PFSK-1 (cell line): ENCODE data around the gene SUSD6. TPM values are rescaled to one million over a fixed set of nuclear protein-coding genes. Genes with fewer than 3 reads are reported as not detected.

Source experiments
- FOXP2 ChIP-seq: optimal IDR thresholded peaks from 2 replicates; pipeline ENCODE3; 2011; ENCODE audit warnings: borderline replicate concordance, control low read depth, inconsistent platforms; ENCODE audit not compliant: insufficient read depth; ENCODE audit errors: extremely low read length, extremely low read depth
- POLR2AphosphoS5 ChIP-seq: IDR thresholded peaks from 2 replicates; pipeline ENCODE4 v1.6.1; 2012; ENCODE audit warnings: low read depth, mild to moderate bottlenecking, control low read depth, low read length, moderate library complexity
- SIN3A ChIP-seq: IDR thresholded peaks from 2 replicates; pipeline ENCODE4 v1.6.1; 2012; ENCODE audit warnings: mild to moderate bottlenecking, low read length, moderate library complexity, borderline replicate concordance; ENCODE audit not compliant: insufficient read depth
- TAF1 ChIP-seq: IDR thresholded peaks from 2 replicates; pipeline ENCODE4 v1.6.1; 2012; ENCODE audit warnings: low read length, control low read depth, borderline replicate concordance; ENCODE audit not compliant: insufficient read depth
- polyA plus RNA-seq: library from polyadenylated mRNA; unstranded; fragments of >200 nt; gene quantifications from one replicate; pipeline ENCODE4 v1.2.1, GENCODE V29; 2012; ENCODE audit warnings: low read depth, missing spikeins; ENCODE audit not compliant: insufficient read length
- TF ChIP-seq, protein P1 (sequence below), 2 experiments: IDR thresholded peaks; 2 replicates each; pipeline versions ENCODE4 v1.6.1 to v1.8.0; 2011 to 2012; ENCODE audit warnings: low read depth in 2 of 2, low read length in 2 of 2, control low read depth in 1 of 2, inconsistent platforms in 1 of 2, mild to moderate bottlenecking in 1 of 2, moderate library complexity in 1 of 2; ENCODE audit not compliant: insufficient read depth in 1 of 2

The SUSD6 gene, protein sequence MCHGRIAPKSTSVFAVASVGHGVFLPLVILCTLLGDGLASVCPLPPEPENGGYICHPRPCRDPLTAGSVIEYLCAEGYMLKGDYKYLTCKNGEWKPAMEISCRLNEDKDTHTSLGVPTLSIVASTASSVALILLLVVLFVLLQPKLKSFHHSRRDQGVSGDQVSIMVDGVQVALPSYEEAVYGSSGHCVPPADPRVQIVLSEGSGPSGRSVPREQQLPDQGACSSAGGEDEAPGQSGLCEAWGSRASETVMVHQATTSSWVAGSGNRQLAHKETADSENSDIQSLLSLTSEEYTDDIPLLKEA
- polyA plus RNA-seq: 2.1 TPM

DNA sequence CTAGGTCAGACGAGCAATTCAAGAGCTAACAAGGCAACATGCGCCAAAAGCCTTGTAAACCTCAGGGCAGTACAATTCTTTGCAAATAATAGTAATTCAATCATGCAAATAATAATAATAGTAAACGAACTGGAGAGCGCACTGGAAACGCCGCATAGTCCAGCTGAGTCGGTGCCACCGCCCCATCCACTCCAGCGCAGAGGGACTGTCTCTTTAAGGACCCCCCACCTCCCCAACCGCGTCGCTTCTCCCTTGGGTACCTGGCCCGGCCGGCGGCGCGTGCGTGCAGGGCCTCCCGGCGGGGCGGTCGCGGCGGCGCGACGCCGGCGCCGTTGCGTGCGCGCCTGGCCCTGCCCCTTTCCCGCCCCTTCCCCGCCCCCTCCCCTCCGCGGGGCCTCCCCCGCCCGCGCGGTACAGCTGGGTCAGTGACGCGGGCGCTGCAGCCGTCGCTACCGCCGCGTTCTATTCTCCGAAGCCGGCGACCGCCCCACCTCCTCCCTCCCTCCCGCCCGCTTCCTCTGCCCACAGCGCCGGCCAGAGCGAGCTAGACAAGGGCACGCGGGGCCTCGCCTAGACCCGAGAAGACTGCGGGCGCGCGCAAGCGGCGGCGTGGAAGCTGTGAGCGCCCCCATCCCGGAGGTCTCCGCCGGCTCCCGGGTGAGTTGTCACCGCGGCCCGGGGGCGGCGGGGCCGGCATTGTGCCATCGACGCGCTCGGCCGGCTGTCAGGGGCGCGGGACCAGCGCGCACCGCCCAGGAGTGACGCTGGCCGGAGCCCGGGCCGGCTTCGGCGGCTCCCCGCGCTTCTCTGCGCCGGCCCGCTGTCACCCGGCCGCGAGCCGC lies at the start of gene SUSD6:
TSS of gene SUSD6 (plus strand) at position 425 of the 842 bp plus-strand sequence. CDS start 46,997 bp downstream, outside the sequence.
- TF ChIP-seq SIN3A: no peak
- TF ChIP-seq, protein P1, sequence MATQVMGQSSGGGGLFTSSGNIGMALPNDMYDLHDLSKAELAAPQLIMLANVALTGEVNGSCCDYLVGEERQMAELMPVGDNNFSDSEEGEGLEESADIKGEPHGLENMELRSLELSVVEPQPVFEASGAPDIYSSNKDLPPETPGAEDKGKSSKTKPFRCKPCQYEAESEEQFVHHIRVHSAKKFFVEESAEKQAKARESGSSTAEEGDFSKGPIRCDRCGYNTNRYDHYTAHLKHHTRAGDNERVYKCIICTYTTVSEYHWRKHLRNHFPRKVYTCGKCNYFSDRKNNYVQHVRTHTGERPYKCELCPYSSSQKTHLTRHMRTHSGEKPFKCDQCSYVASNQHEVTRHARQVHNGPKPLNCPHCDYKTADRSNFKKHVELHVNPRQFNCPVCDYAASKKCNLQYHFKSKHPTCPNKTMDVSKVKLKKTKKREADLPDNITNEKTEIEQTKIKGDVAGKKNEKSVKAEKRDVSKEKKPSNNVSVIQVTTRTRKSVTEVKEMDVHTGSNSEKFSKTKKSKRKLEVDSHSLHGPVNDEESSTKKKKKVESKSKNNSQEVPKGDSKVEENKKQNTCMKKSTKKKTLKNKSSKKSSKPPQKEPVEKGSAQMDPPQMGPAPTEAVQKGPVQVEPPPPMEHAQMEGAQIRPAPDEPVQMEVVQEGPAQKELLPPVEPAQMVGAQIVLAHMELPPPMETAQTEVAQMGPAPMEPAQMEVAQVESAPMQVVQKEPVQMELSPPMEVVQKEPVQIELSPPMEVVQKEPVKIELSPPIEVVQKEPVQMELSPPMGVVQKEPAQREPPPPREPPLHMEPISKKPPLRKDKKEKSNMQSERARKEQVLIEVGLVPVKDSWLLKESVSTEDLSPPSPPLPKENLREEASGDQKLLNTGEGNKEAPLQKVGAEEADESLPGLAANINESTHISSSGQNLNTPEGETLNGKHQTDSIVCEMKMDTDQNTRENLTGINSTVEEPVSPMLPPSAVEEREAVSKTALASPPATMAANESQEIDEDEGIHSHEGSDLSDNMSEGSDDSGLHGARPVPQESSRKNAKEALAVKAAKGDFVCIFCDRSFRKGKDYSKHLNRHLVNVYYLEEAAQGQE (IDR thresholded peaks at IDR 0.05; ENCODE audit: insufficient read depth in 1 of 2, low read depth in 2 of 2, low read length in 2 of 2): no peak
- TF ChIP-seq TAF1: no peak
- no peak for TF ChIP-seq POLR2AphosphoS5
- no peak for TF ChIP-seq FOXP2

DNA sequence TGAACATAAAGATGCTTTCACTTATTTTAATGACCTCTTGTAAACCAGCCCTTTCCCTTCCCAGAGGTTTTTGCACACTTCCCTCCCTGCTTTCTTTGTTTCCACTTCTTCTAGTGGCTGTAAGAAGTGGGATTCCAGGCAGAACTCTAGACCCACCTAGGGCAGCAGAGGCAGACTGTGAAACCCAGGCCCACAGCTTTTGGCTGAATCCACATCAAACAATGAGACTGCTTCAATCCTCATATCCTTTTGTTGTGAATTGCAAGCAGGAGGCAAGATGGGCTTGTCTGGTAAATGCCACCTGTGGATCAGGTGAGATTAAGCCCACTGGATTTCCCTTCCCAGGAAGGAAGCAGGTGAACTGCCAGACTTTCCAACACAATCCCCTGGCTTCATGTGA lies 49.5 kb upstream of the SUSD6 start:
- no peak for TF ChIP-seq FOXP2
- TF ChIP-seq, protein P1 (IDR thresholded peaks at IDR 0.05; ENCODE audit: insufficient read depth in 1 of 2, low read depth in 2 of 2, low read length in 2 of 2): no peak
- TF ChIP-seq SIN3A: no peak
- TF ChIP-seq TAF1: no peak
- TF ChIP-seq POLR2AphosphoS5: no peak

DNA sequence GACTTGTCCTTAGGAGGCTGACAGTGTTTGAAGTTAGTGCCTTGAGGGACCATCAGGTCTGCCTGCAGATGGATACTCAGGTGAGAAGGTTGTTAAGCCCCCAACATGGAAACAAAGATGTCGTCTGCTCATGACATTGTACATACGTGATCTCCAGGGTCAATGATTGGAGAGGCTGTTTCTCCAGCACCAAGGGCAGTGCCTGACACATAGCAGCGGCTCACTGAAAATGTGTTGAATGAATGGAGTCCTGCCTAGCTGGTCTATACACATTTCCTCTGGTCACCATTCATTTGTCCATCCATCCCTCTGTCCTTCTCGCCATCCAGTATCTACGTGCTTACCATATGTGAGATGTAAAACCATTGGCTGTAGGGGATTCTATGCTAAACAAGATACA lies 43.8 kb upstream of the SUSD6 start:
- TF ChIP-seq TAF1 (no peak), FOXP2 (no peak)
- TF ChIP-seq, protein P1 (IDR thresholded peaks at IDR 0.05; ENCODE audit: insufficient read depth in 1 of 2, low read depth in 2 of 2, low read length in 2 of 2): peak in 1 of 2 experiments; percentile 58; a peak in 1 of 4 replicates

DNA sequence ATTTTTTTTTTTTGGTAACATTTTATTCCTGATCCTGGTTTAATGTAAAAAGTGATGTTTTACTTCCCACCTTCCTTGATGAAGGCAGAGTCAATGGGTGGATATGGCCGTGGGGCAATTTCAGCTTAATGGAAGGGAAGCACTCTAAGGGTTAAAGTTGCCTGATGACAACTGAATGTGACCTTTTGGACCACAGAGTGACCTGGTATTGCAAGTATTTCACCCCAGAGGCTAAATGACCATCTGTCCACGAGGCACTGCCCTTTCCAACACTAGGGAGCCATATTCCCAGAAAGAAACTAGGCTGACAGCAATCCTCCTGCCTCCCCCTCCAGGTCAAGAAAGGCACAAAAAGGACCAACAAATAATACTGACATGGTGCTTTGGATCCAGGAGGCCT lies 41.5 kb upstream of the SUSD6 start:
- no peak for TF ChIP-seq SIN3A
- TF ChIP-seq FOXP2: no peak
- TF ChIP-seq, protein P1 (IDR thresholded peaks at IDR 0.05; ENCODE audit: insufficient read depth in 1 of 2, low read depth in 2 of 2, low read length in 2 of 2): no peak
